H1 (cell line): Measurements from ENCODE around the gene VASP. TPM values are rescaled to one million over a fixed set of nuclear protein-coding genes. Genes with fewer than 3 reads are reported as not detected.

Experiments
- CTCF ChIA-PET: fragments of 300-600 bp; sonication (Branson Sonifier 250); formaldehyde crosslinking; loops from one replicate; lab custom pipeline; 2021; ENCODE audit not compliant: partially characterized antibody; lab: Charles Lee
- POLR2A ChIA-PET: fragments of 300-600 bp; sonication (Branson Sonifier 250); formaldehyde crosslinking; loops from one replicate; lab custom pipeline; 2021; ENCODE audit warnings: inconsistent platforms; ENCODE audit not compliant: partially characterized antibody; lab: Charles Lee
- DNase-seq, 2 experiments: peaks; one replicate each; pipeline versions ENCODE4 v3.0.0 to v3.0.0-alpha.2; 2010 to 2022; ENCODE audit warnings: low spot score in 2 of 2, low read depth in 1 of 2, mixed read lengths in 1 of 2
- FAIRE-seq: peaks from 2 replicates; lab custom pipeline; 2011; peaks lifted over from hg19 to GRCh38; lab: Jason Lieb, UNC
- H2AFZ ChIP-seq: 2 replicates; pipeline ENCODE4 v1.8.1; 2012; ENCODE audit warnings: low read length, inconsistent platforms
- H2AK5ac ChIP-seq: 2 replicates; pipeline ENCODE4 v1.6.1; 2013; ENCODE audit warnings: low read depth, low read length
- H2BK120ac ChIP-seq: replicated peaks from 2 replicates; pipeline ENCODE3; 2013; ENCODE audit warnings: low read depth, low read length, inconsistent platforms
- H2BK12ac ChIP-seq: 2 replicates; pipeline ENCODE4 v1.6.1; 2013; ENCODE audit warnings: low read depth, low read length
- H2BK15ac ChIP-seq: 2 replicates; pipeline ENCODE4 v1.6.1; 2013; ENCODE audit warnings: low read length
- H2BK20ac ChIP-seq: 2 replicates; pipeline ENCODE4 v1.6.1; 2013; ENCODE audit warnings: low read length
- H2BK5ac ChIP-seq: 2 replicates; pipeline ENCODE4 v1.6.1; 2013; ENCODE audit warnings: low read depth, low read length
- H3K14ac ChIP-seq: 2 replicates; pipeline ENCODE4 v1.6.1; 2013; ENCODE audit warnings: inconsistent platforms; ENCODE audit not compliant: insufficient read length
- H3K18ac ChIP-seq: 2 replicates; pipeline ENCODE4 v1.6.1; 2013; ENCODE audit warnings: low read length; ENCODE audit errors: extremely low read depth
- H3K23ac ChIP-seq: 2 replicates; pipeline ENCODE4 v1.6.1; 2013; ENCODE audit warnings: inconsistent platforms; ENCODE audit not compliant: insufficient read length
- H3K23me2 ChIP-seq: 2 replicates; pipeline ENCODE4 v1.6.1; 2013; ENCODE audit warnings: low read depth, low read length
- H3K27ac ChIP-seq: 2 replicates; pipeline ENCODE4 v1.6.1; 2011; ENCODE audit warnings: low read depth, low read length, inconsistent platforms
- H3K27me3 ChIP-seq, 4 experiments: replicated peaks in 1 of 4; 1 replicate in 1 of 4; 2 replicates in 3 of 4; pipeline versions ENCODE4 v1.6.1 to v1.8.1; 2011 to 2013; ENCODE audit warnings: low read length in 3 of 4, mild to moderate bottlenecking in 3 of 4, inconsistent platforms in 2 of 4, mixed read lengths in 2 of 4, moderate library complexity in 1 of 4; ENCODE audit not compliant: control insufficient read depth in 3 of 4, insufficient read depth in 3 of 4; ENCODE audit errors: extremely low read depth in 1 of 4
- H3K36me3 ChIP-seq, 4 experiments: 2 replicates each; pipeline versions ENCODE4 v1.6.1 to v1.8.1; 2011 to 2013; ENCODE audit warnings: mild to moderate bottlenecking in 4 of 4, low read length in 3 of 4, moderate library complexity in 2 of 4, control low read depth in 1 of 4, inconsistent platforms in 1 of 4; ENCODE audit not compliant: insufficient read depth in 4 of 4, control insufficient read depth in 2 of 4
- H3K4ac ChIP-seq: replicated peaks from 2 replicates; pipeline ENCODE3; 2013; ENCODE audit warnings: low read length, low read depth, mixed read lengths, inconsistent platforms; ENCODE audit not compliant: insufficient read length
- H3K4me1 ChIP-seq, 4 experiments: replicated peaks in 1 of 4; 1 replicate in 1 of 4; 2 replicates in 3 of 4; pipeline versions ENCODE4 v1.6.1 to v1.8.1; 2011 to 2013; ENCODE audit warnings: low read length in 3 of 4, inconsistent platforms in 2 of 4, mixed read lengths in 1 of 4; ENCODE audit not compliant: insufficient read depth in 4 of 4, control insufficient read depth in 3 of 4
- H3K4me2 ChIP-seq, 2 experiments: 2 replicates each; pipeline versions ENCODE4 v1.6.1 to v1.8.1; 2011 to 2013; ENCODE audit warnings: low read depth in 2 of 2, low read length in 2 of 2, control low read depth in 1 of 2, inconsistent platforms in 1 of 2, mild to moderate bottlenecking in 1 of 2; ENCODE audit not compliant: insufficient read depth in 1 of 2
- H3K4me3 ChIP-seq, 4 experiments: fragments of 200-600, 300-600 bp in 1 of 4; sonication (generic), shearing (Covaris generic), sonication (Bioruptor Twin) in 1 of 4; 2 replicates each; pipeline versions ENCODE4 v1.5.1 to v1.8.1; 2011 to 2016; ENCODE audit warnings: low read length in 4 of 4, low read depth in 3 of 4, control low read depth in 2 of 4, inconsistent platforms in 2 of 4, mild to moderate bottlenecking in 2 of 4, mixed read lengths in 1 of 4, moderate library complexity in 1 of 4; ENCODE audit not compliant: insufficient read depth in 2 of 4; ENCODE audit errors: extremely low read depth in 1 of 4
- H3K56ac ChIP-seq: replicated peaks from 2 replicates; pipeline ENCODE3; 2013; ENCODE audit warnings: low read depth, mild to moderate bottlenecking, mixed read lengths, low read length, inconsistent platforms; ENCODE audit not compliant: insufficient read length
- H3K79me1 ChIP-seq: 2 replicates; pipeline ENCODE4 v1.6.1; 2013; ENCODE audit warnings: low read depth, low read length, control low read depth
- H3K79me2 ChIP-seq, 2 experiments: 2 replicates each; pipeline versions ENCODE4 v1.6.1 to v1.8.1; 2012 to 2013; ENCODE audit warnings: low read length in 2 of 2, mild to moderate bottlenecking in 2 of 2, inconsistent platforms in 1 of 2; ENCODE audit not compliant: insufficient read depth in 2 of 2, control insufficient read depth in 1 of 2
- H3K9ac ChIP-seq, 4 experiments: replicated peaks in 1 of 4; 1 replicate in 1 of 4; 2 replicates in 3 of 4; pipeline versions ENCODE4 v1.6.1 to v1.8.1; 2011 to 2013; ENCODE audit warnings: low read depth in 3 of 4, low read length in 3 of 4, control low read depth in 2 of 4, mild to moderate bottlenecking in 2 of 4, moderate library complexity in 2 of 4, inconsistent platforms in 1 of 4; ENCODE audit errors: extremely low read depth in 1 of 4
- H3K9me3 ChIP-seq, 2 experiments: 2 replicates each; pipeline versions ENCODE4 v1.6.1 to v1.8.1; 2012 to 2013; ENCODE audit warnings: mild to moderate bottlenecking in 2 of 2, moderate library complexity in 2 of 2, control low read depth in 1 of 2, inconsistent platforms in 1 of 2, low read depth in 1 of 2, low read length in 1 of 2, mixed read lengths in 1 of 2; ENCODE audit not compliant: insufficient read depth in 2 of 2
- H4K20me1 ChIP-seq, 2 experiments: replicated peaks in 1 of 2; 2 replicates each; pipeline versions ENCODE3 to v1.8.1; 2011 to 2013; ENCODE audit warnings: inconsistent platforms in 2 of 2, low read length in 2 of 2, mild to moderate bottlenecking in 1 of 2; ENCODE audit not compliant: insufficient read depth in 2 of 2, control insufficient read depth in 1 of 2
- H4K5ac ChIP-seq: 2 replicates; pipeline ENCODE4 v1.6.1; 2013; ENCODE audit warnings: low read length, low read depth, mixed read lengths, inconsistent platforms; ENCODE audit not compliant: insufficient read length
- H4K8ac ChIP-seq: 2 replicates; pipeline ENCODE4 v1.8.0; 2013; ENCODE audit warnings: mild to moderate bottlenecking, moderate library complexity, low read length, inconsistent platforms; ENCODE audit not compliant: insufficient read depth; ENCODE audit errors: extremely low read depth
- H4K91ac ChIP-seq: replicated peaks from 2 replicates; pipeline ENCODE3; 2013; ENCODE audit warnings: low read length, mixed read lengths, inconsistent platforms; ENCODE audit not compliant: insufficient read length
- CHD1 ChIP-seq: IDR thresholded peaks from 2 replicates; pipeline ENCODE4 v1.6.1; 2012; ENCODE audit warnings: low read depth, low read length, improper control_type of control experiment
- CHD2 ChIP-seq: IDR thresholded peaks from 2 replicates; pipeline ENCODE4 v1.6.1; 2012; ENCODE audit warnings: low read length, improper control_type of control experiment
- FOSL1 ChIP-seq: IDR thresholded peaks from 2 replicates; pipeline ENCODE4 v1.6.1; 2011; ENCODE audit warnings: mild to moderate bottlenecking, low read depth, low read length, moderate library complexity; ENCODE audit not compliant: insufficient read depth
- HDAC6 ChIP-seq: IDR thresholded peaks from one replicate; pipeline ENCODE4 v1.7.1; 2012; ENCODE audit warnings: low read depth, mild to moderate bottlenecking, inconsistent platforms, low read length, moderate library complexity
- KDM4A ChIP-seq: IDR thresholded peaks from one replicate; pipeline ENCODE4 v1.7.1; 2012; ENCODE audit warnings: low read depth, mild to moderate bottlenecking, moderate library complexity, low read length, inconsistent platforms; ENCODE audit not compliant: severe bottlenecking
- NANOG ChIP-seq: IDR thresholded peaks from 2 replicates; pipeline ENCODE4 v1.6.1; 2011; ENCODE audit warnings: low read length, low read depth, mild to moderate bottlenecking, inconsistent platforms; ENCODE audit not compliant: insufficient read depth, poor library complexity, severe bottlenecking
- NRF1 ChIP-seq: IDR thresholded peaks from 2 replicates; pipeline ENCODE4 v1.6.1; 2011; ENCODE audit warnings: mild to moderate bottlenecking, low read depth, low read length, improper control_type of control experiment
- POLR2A ChIP-seq, 2 experiments: IDR thresholded peaks; 1 replicate in 1 of 2; 2 replicates in 1 of 2; pipeline ENCODE4 v1.6.1; 2011; ENCODE audit warnings: low read depth in 2 of 2, low read length in 2 of 2, mild to moderate bottlenecking in 2 of 2; ENCODE audit errors: control extremely low read depth in 1 of 2
- POU5F1 ChIP-seq: IDR thresholded peaks from 2 replicates; pipeline ENCODE4 v1.6.1; 2011; ENCODE audit warnings: low read depth, mild to moderate bottlenecking, low read length, moderate library complexity
- SIX5 ChIP-seq: IDR thresholded peaks from 2 replicates; pipeline ENCODE4 v1.6.1; 2011; ENCODE audit warnings: mild to moderate bottlenecking, low read depth, low read length
- SP1 ChIP-seq: IDR thresholded peaks from 2 replicates; pipeline ENCODE4 v1.6.1; 2011; ENCODE audit warnings: low read depth, low read length
- SP2 ChIP-seq: IDR thresholded peaks from 2 replicates; pipeline ENCODE4 v1.6.1; 2012; ENCODE audit warnings: mild to moderate bottlenecking, low read length, inconsistent platforms
- WGBS, 2 experiments: shearing (Covaris generic) in 1 of 2; methylation state at CpG; one replicate each; pipeline versions ENCODE4 v1.1.6 to v1.1.7; 2013 to 2015; ENCODE audit warnings: low lambda C conversion rate in 2 of 2, mixed read lengths in 2 of 2, inconsistent platforms in 1 of 2, low coverage in 1 of 2, missing lambda C conversion rate in 1 of 2; ENCODE audit not compliant: insufficient replicate concordance in 2 of 2, insufficient coverage in 1 of 2, insufficient read length in 1 of 2; ENCODE audit errors: extremely low coverage in 1 of 2, missing lambda C conversion rate in 1 of 2; 5-methylcytosine and 5-hydroxymethylcytosine counted together
- polyA plus RNA-seq, 7 experiments: library from polyadenylated mRNA; depleted of rRNA in 3 of 7; stranded (reverse) in 5 of 7; unstranded in 2 of 7; fragments of >200 nt in 5 of 7; fragments of 200-250 nt in 2 of 7; gene quantifications; 1 replicate in 5 of 7; 2 replicates in 1 of 7; 4 replicates in 1 of 7; pipeline versions ENCODE4 v1.2.1 to v1.2.3, GENCODE V29; 2011 to 2013; ENCODE audit warnings: missing spikeins in 2 of 7, mixed read lengths in 2 of 7
- total RNA-seq: library from RNA; stranded (reverse); fragmentation: NEBNext Ultra II Directional; extraction: Animal tissue kit (Norgen Biotek cat#: 25700); gene quantifications from 2 replicates; pipeline ENCODE4 v1.2.1, GENCODE V29; 2021
- TF ChIP-seq, protein P1 (sequence below): IDR thresholded peaks from 2 replicates; pipeline ENCODE4 v1.6.1; 2011; ENCODE audit warnings: low read length, improper control_type of control experiment

Gene VASP
- total and polyA plus RNA-seq, 2 of the 8 experiments (the other 6 are each of a cell fraction or from before 2014, with no cell fraction given), result 89.7 to 135 TPM

GRCh38 chr19:45526971-45527370 lies 19.7 kb downstream of the VASP start:
- Histone ChIP-seq H3K14ac (no peak overlapping the region), H3K36me3 (peaks cover 8 to 28% (median 16%) of the 10 kb centered on the region in 4 experiments), H2BK15ac (no peak overlapping the region), H3K4me1 (peaks cover 0 to 14% (median 9%) of the 10 kb centered on the region in 4 experiments; a peak in 5 of 7 replicates), H2BK12ac (no peak overlapping the region), H3K4ac (no peak overlapping the region), H4K91ac (no peak overlapping the region), H3K56ac (no peak overlapping the region), H2BK5ac (no peak overlapping the region), H3K23ac (no peak overlapping the region), H3K79me2 (no peaks in the 10 kb centered on the region), H3K9ac (no peak overlapping the region), H3K79me1 (no peaks in the 10 kb centered on the region), H2BK20ac (no peak overlapping the region), H3K27me3 (peaks cover 0 to 5% (median under 1%) of the 10 kb centered on the region in 4 experiments; a peak in 4 of 7 replicates), H3K27ac (no peak overlapping the region), H2BK120ac (no peak overlapping the region), H3K4me2 (no peak overlapping the region; a peak in 1 of 4 replicates), H3K9me3 (peaks cover 1 to 2% of the 10 kb centered on the region in 2 experiments; a peak in 2 of 4 replicates), H3K18ac (no peak overlapping the region), H3K23me2 (peaks cover 15% of the 10 kb centered on the region), H2AK5ac (no peak overlapping the region), H2AFZ (no peak overlapping the region), H4K5ac (no peak overlapping the region), H4K20me1 (peaks cover 0 to 12% of the 10 kb centered on the region in 2 experiments), H4K8ac (no peak overlapping the region), H3K4me3 (no peak overlapping the region)
- ChIA-PET CTCF (interaction anchor here (0.6 to 2.9 kb wide), 23 partner anchors 11 to 117 kb away, joined by 3 to 22 read pairs (median 4); no protein-coding TSS in a partner anchor), POLR2A (interaction anchor here (0.6 to 3.6 kb wide), 17 partner anchors 10 to 242 kb away, joined by 3 to 16 read pairs (median 4); partner anchors contain the start of genes RTN2 and SIX5)
- 55% methylated on average over 2 of the region's 4 CpGs; no CpG with 5 or more reads in 1 of the 2 experiments for WGBS, 2 experiments
- FAIRE-seq (no peak), DNase-seq (no peak)
- no peak for TF ChIP-seq SP1
- no peak for TF ChIP-seq KDM4A
- TF ChIP-seq CHD2, result no peak
- TF ChIP-seq NRF1, result no peak
- no peak for TF ChIP-seq CHD1
- no peak for TF ChIP-seq SIX5
- no peak for TF ChIP-seq POLR2A (IDR thresholded peaks at IDR 0.05; ENCODE audit: control extremely low read depth in 1 of 2, low read depth in 2 of 2, low read length in 2 of 2)
- no peak for TF ChIP-seq SP2
- no peak for TF ChIP-seq NANOG
- no peak for TF ChIP-seq HDAC6
- TF ChIP-seq, protein P1, sequence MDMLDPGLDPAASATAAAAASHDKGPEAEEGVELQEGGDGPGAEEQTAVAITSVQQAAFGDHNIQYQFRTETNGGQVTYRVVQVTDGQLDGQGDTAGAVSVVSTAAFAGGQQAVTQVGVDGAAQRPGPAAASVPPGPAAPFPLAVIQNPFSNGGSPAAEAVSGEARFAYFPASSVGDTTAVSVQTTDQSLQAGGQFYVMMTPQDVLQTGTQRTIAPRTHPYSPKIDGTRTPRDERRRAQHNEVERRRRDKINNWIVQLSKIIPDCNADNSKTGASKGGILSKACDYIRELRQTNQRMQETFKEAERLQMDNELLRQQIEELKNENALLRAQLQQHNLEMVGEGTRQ, result no peak
- no peak for TF ChIP-seq FOSL1
- TF ChIP-seq POU5F1, result no peak
